ENCODE data around the gene TSC22D2.

Gene TSC22D2

GRCh38 chr3:150371741-150372254 lies 36.3 kb upstream of the TSC22D2 start:
- no peaks in the 10 kb centered on the region for H3F3A ChIP-seq (ENCODE audit: insufficient read depth, low read length)
- no peak overlapping the region for H3K4me3 ChIP-seq (ENCODE audit: low read length)
- H3K4me2 ChIP-seq (ENCODE audit: low read depth, low read length): no peak overlapping the region
- H3K4me1 ChIP-seq (ENCODE audit: low read length): no peaks in the 10 kb centered on the region
- no peak for DNase-seq
- no peaks in the 10 kb centered on the region for H3K36me3 ChIP-seq (replicated peaks; ENCODE audit: insufficient read depth, low read length)
- no peaks in the 10 kb centered on the region for H3K9me3 ChIP-seq (replicated peaks; ENCODE audit: insufficient read depth, low read length)
- H4K20me1 ChIP-seq (ENCODE audit: insufficient read depth, low read length): no peaks in the 10 kb centered on the region
- no peak overlapping the region for H3K27ac ChIP-seq (ENCODE audit: low read length)
- no peaks in the 10 kb centered on the region for H3K9me2 ChIP-seq (replicated peaks; ENCODE audit: insufficient read depth, low read length)
- H2AFZ ChIP-seq (ENCODE audit: low read length): no peak overlapping the region
- H3K9ac ChIP-seq (ENCODE audit: low read length): no peak overlapping the region
- H3K27me3 ChIP-seq (replicated peaks; ENCODE audit: insufficient read depth, low read length): no peaks in the 10 kb centered on the region
- TF ChIP-seq EZH2 (optimal IDR thresholded peaks at IDR 0.05; ENCODE audit: low read depth, low read length): no peak
- no peak for TF ChIP-seq EZH2phosphoT487 (IDR thresholded peaks at IDR 0.05; ENCODE audit: low read length)
- TF ChIP-seq, protein P1, sequence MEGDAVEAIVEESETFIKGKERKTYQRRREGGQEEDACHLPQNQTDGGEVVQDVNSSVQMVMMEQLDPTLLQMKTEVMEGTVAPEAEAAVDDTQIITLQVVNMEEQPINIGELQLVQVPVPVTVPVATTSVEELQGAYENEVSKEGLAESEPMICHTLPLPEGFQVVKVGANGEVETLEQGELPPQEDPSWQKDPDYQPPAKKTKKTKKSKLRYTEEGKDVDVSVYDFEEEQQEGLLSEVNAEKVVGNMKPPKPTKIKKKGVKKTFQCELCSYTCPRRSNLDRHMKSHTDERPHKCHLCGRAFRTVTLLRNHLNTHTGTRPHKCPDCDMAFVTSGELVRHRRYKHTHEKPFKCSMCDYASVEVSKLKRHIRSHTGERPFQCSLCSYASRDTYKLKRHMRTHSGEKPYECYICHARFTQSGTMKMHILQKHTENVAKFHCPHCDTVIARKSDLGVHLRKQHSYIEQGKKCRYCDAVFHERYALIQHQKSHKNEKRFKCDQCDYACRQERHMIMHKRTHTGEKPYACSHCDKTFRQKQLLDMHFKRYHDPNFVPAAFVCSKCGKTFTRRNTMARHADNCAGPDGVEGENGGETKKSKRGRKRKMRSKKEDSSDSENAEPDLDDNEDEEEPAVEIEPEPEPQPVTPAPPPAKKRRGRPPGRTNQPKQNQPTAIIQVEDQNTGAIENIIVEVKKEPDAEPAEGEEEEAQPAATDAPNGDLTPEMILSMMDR (IDR thresholded peaks at IDR 0.05; ENCODE audit: low read length): no peak
- H3K79me2 ChIP-seq (ENCODE audit: low read length): no peaks in the 10 kb centered on the region

GRCh38 chr3:150372320-150372719 lies 35.8 kb upstream of the TSC22D2 start:
- no peak overlapping the region for H3K27ac ChIP-seq (ENCODE audit: low read length)

GRCh38 chr3:150372722-150373121 lies 35.4 kb upstream of the TSC22D2 start:
- no peak overlapping the region for H3K4me2 ChIP-seq (ENCODE audit: low read depth, low read length)
- H4K20me1 ChIP-seq (ENCODE audit: insufficient read depth, low read length): no peaks in the 10 kb centered on the region
- H3K27me3 ChIP-seq (replicated peaks; ENCODE audit: insufficient read depth, low read length): no peaks in the 10 kb centered on the region
- H3K79me2 ChIP-seq (ENCODE audit: low read length): no peaks in the 10 kb centered on the region
- no peaks in the 10 kb centered on the region for H3K9me3 ChIP-seq (replicated peaks; ENCODE audit: insufficient read depth, low read length)
- no peaks in the 10 kb centered on the region for H3K36me3 ChIP-seq (replicated peaks; ENCODE audit: insufficient read depth, low read length)
- no peak for TF ChIP-seq EZH2 (optimal IDR thresholded peaks at IDR 0.05; ENCODE audit: low read depth, low read length)
- TF ChIP-seq EZH2phosphoT487 (IDR thresholded peaks at IDR 0.05; ENCODE audit: low read length): no peak
- TF ChIP-seq, protein P1 (IDR thresholded peaks at IDR 0.05; ENCODE audit: low read length): peak; percentile 7; the same call in 1 of the 2 replicates
- H3K4me3 ChIP-seq (ENCODE audit: low read length): no peak overlapping the region
- no peaks in the 10 kb centered on the region for H3K9me2 ChIP-seq (replicated peaks; ENCODE audit: insufficient read depth, low read length)
- H3K4me1 ChIP-seq (ENCODE audit: low read length): no peaks in the 10 kb centered on the region
- no peak overlapping the region for H3K27ac ChIP-seq (ENCODE audit: low read length)
- H2AFZ ChIP-seq (ENCODE audit: low read length): no peak overlapping the region
- no peaks in the 10 kb centered on the region for H3F3A ChIP-seq (ENCODE audit: insufficient read depth, low read length)
- H3K9ac ChIP-seq (ENCODE audit: low read length): no peak overlapping the region
- DNase-seq: no peak

More at GRCh38 chr3:150372320-150372719, 35.8 kb upstream of the TSC22D2 start:
- Histone ChIP-seq H3K9me2 (replicated peaks; ENCODE audit: insufficient read depth, low read length) (no peaks in the 10 kb centered on the region), H3K4me1 (ENCODE audit: low read length) (no peaks in the 10 kb centered on the region), H3K27me3 (replicated peaks; ENCODE audit: insufficient read depth, low read length) (no peaks in the 10 kb centered on the region), H3F3A (ENCODE audit: insufficient read depth, low read length) (no peaks in the 10 kb centered on the region), H3K9me3 (replicated peaks; ENCODE audit: insufficient read depth, low read length) (no peaks in the 10 kb centered on the region), H3K4me2 (ENCODE audit: low read depth, low read length) (no peak overlapping the region), H3K9ac (ENCODE audit: low read length) (no peak overlapping the region), H3K36me3 (replicated peaks; ENCODE audit: insufficient read depth, low read length) (no peaks in the 10 kb centered on the region), H2AFZ (ENCODE audit: low read length) (no peak overlapping the region), H3K79me2 (ENCODE audit: low read length) (no peaks in the 10 kb centered on the region), H3K4me3 (ENCODE audit: low read length) (no peak overlapping the region), H4K20me1 (ENCODE audit: insufficient read depth, low read length) (no peaks in the 10 kb centered on the region)
- TF ChIP-seq, protein P1 (IDR thresholded peaks at IDR 0.05; ENCODE audit: low read length): no peak
- TF ChIP-seq EZH2phosphoT487 (IDR thresholded peaks at IDR 0.05; ENCODE audit: low read length): no peak
- TF ChIP-seq EZH2 (optimal IDR thresholded peaks at IDR 0.05; ENCODE audit: low read depth, low read length): no peak
- DNase-seq: no peak

Data from MM.1S (cell line).